Lower leg skin (tissue), 4 donors: ENCODE data around the gene LDB2. TPM values are rescaled to one million over a fixed set of nuclear protein-coding genes. Genes with fewer than 3 reads are reported as not detected.

Experiments
- DNase-seq, 2 donors: peaks; one replicate each; pipeline ENCODE4 v3.0.0-alpha.2; 2019; ENCODE audit warnings: low spot score in 2 of 2
- H3K4me3 ChIP-seq: fragments of 200-600 bp; sonication (generic); 2 replicates; pipeline ENCODE4 v1.5.1; 2017; ENCODE audit warnings: mild to moderate bottlenecking, low read depth; ENCODE audit not compliant: poor library complexity, severe bottlenecking
- CTCF ChIP-seq, 3 donors: fragments of 450-650 bp; IDR thresholded peaks; one replicate each; pipeline ENCODE4 v1.5.1; 2016; ENCODE audit warnings: antibody characterized with exemption in 3 of 3, mild to moderate bottlenecking in 3 of 3, moderate library complexity in 2 of 3
- POLR2A ChIP-seq, 2 donors: fragments of 450-650 bp; IDR thresholded peaks; one replicate each; pipeline ENCODE4 v1.6.1; 2016 to 2017; ENCODE audit warnings: antibody characterized with exemption in 2 of 2, mild to moderate bottlenecking in 1 of 2, moderate library complexity in 1 of 2
- WGBS, 2 donors: methylation state at CpG; one replicate each; pipeline ENCODE4 v1.1.5; 2018; 5-methylcytosine and 5-hydroxymethylcytosine counted together
- intact Hi-C: fragments of 100-400 bp; cut with DNase I; formaldehyde crosslinking; loops from one replicate; pipeline ENCODE4 v1.15.0; 2023; ENCODE audit warnings: low total_unique reads
- total RNA-seq, 4 donors: library from RNA; depleted of rRNA; stranded (reverse); fragments of >200 nt; gene quantifications; one replicate each; pipeline ENCODE4 v1.1.0, GENCODE V29; 2016

Gene LDB2
- total RNA-seq, 4 donors from 2014 or later: 5.4 to 14.0 (median 7.8) TPM

DNA sequence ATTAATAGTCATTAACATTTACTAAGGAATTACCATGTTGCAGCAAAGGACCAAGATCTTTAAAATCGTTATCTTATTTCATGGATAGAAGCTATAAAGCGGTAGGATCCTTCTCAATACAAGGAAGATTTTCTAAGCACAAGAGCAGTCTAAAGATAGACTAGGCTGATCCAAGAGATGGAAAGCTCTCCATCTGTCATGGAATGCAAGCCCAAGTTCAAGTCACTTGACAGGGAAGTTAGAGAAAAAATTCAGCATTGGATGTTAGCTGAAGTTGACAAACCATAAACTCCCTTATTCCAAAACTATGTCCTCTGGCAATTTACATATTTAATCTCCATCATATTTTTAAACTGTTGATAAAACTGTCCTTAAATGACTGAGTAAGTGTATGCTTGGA, 177.7 kb downstream of the LDB2 start:
- DNase-seq: no peak
- intact Hi-C loops: no loop called here
- 68 to 69% methylated on average over 2 of the region's 2 CpGs for WGBS, 2 donors
- H3K4me3 ChIP-seq: no peak overlapping the region
- TF ChIP-seq CTCF (IDR thresholded peaks at IDR 0.05): no peak
- TF ChIP-seq POLR2A (IDR thresholded peaks at IDR 0.05): no peak

DNA sequence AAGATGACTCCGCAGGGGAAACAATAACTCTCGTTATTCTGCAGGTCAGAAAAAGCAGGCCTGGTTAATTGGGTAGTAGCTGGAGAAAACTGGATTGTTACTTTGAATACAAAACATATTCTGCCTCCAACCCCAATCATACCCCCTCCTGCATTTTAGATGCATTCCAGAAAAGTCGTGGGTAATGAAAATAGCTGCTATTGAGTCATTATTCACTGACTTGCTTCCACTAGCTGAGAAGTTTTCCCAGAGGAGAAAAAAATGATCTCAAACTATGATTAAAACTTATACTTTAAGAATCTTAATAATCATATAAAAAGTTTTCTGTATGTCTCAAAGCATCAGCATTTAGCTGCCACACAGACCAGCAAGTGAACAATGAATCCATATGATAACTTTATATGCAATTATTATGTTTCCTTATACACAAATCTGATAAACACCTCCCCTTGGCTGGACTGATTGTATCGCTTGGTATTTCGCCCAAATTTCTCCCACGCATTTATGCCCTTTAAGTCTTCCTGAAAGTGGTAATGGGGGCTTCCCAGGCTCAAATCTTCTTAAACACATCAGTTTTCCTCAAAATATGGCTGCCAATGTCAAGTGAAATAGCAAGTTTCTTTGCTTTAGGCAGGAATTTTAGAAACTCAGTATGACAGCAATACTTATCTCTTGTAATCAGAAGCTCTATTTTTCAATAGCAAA, 181.0 kb downstream of the LDB2 start:
- DNase-seq: no peak
- TF ChIP-seq POLR2A (IDR thresholded peaks at IDR 0.05) (no peak), CTCF (IDR thresholded peaks at IDR 0.05) (no peak)
- 56 to 66% methylated on average over 6 of the region's 6 CpGs for WGBS, 2 donors
- H3K4me3 ChIP-seq: no peak overlapping the region
- intact Hi-C loops: no loop called here

GRCh38 chr4:16715482-16715881, 183.0 kb downstream of the LDB2 start:
- DNase-seq: no peak
- intact Hi-C loops: no loop called here
- TF ChIP-seq POLR2A (IDR thresholded peaks at IDR 0.05): no peak
- TF ChIP-seq CTCF (IDR thresholded peaks at IDR 0.05): no peak
- no peak overlapping the region for H3K4me3 ChIP-seq
- 83 to 85% methylated on average over 2 of the region's 2 CpGs for WGBS, 2 donors

DNA sequence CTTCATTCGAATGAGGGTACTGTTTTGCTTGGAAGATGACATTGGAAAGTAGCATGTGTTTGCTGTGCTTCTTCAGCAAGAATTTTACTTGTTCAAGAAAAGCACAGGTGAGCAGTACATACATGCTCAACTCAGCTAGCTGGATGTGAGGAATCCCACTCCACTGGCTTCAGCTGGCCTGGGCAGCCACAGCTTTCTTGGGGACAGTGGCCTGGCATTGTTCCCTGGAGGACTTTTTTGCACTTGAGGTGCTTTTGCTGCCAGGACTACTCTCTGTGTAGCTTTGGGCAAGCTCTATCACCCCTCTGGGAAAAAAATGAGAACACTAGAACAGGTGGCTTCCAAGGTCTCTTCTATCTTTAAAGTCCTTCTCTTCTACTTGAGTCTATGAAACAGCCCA, 184.3 kb downstream of the LDB2 start:
- WGBS, 2 donors: 87 to 95% methylated on average over 1 of the region's 1 CpG
- no peak for DNase-seq
- intact Hi-C loops: no loop called here
- TF ChIP-seq CTCF (IDR thresholded peaks at IDR 0.05) (no peak), POLR2A (IDR thresholded peaks at IDR 0.05) (no peak)
- H3K4me3 ChIP-seq: no peak overlapping the region

DNA sequence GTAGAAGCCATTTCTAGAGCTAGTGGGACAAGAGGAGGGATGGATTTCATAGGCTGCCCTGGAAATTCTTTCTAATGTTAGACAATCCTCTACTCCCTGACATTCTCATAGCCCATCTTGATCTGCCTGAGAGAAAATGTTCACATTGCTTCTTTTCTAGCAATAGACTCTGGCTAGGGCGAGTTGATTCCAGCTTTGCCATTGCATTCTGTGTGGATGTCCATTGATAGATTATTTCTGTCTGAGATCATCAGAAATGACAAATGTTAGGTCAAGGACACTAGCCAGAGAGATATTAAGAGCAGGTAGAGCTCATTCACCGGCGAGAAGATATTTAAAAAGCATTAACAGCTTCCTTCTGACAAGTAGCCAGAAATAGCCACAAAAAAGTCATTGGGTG, 184.7 kb downstream of the LDB2 start:
- H3K4me3 ChIP-seq: no peak overlapping the region

More for the DNA sequence above, 184.7 kb downstream of the LDB2 start:
- intact Hi-C loops: no loop called here
- DNase-seq: no peak
- 89 to 95% methylated on average over 3 of the region's 3 CpGs for WGBS, 2 donors
- TF ChIP-seq POLR2A (IDR thresholded peaks at IDR 0.05): no peak
- no peak for TF ChIP-seq CTCF (IDR thresholded peaks at IDR 0.05)
